CD8-positive, alpha-beta memory T cell (primary cell): Measurements from ENCODE around the gene LAMA2. TPM values are rescaled to one million over a fixed set of nuclear protein-coding genes. Genes with fewer than 3 reads are reported as not detected.
"Not testable (repeated sequence)": the region's sequence is repeated elsewhere in the genome, so short reads cannot be mapped to it uniquely, and the experiment has no call there.

Experiments
- CTCF ChIA-PET: fragments of 350-600 bp; sonication (Branson Sonifier 250); formaldehyde crosslinking; loops from one replicate; lab custom pipeline; 2021; ENCODE audit warnings: antibody characterized with exemption; lab: Charles Lee
- POLR2A ChIA-PET: fragments of 350-600 bp; sonication (Branson Sonifier 250); formaldehyde crosslinking; loops from one replicate; lab custom pipeline; 2021; ENCODE audit warnings: antibody characterized with exemption; lab: Charles Lee
- DNase-seq, 5 donors: peaks; one replicate each; pipeline versions ENCODE4 v3.0.0 to v3.0.0-alpha.2; 2020 to 2022; ENCODE audit warnings: mixed read lengths in 1 of 5
- H3K27ac ChIP-seq: one replicate; pipeline ENCODE4 v1.7.0; 2013; ENCODE audit warnings: low read depth, mild to moderate bottlenecking, low read length, moderate library complexity
- H3K27me3 ChIP-seq: 2 replicates; pipeline ENCODE4 v1.7.0; 2013; ENCODE audit warnings: low read length, mild to moderate bottlenecking; ENCODE audit not compliant: insufficient read depth, poor library complexity, severe bottlenecking
- H3K36me3 ChIP-seq: 2 replicates; pipeline ENCODE4 v1.7.0; 2013; ENCODE audit warnings: mild to moderate bottlenecking, low read length, moderate library complexity; ENCODE audit not compliant: insufficient read depth
- H3K4me1 ChIP-seq: 2 replicates; pipeline ENCODE4 v1.7.0; 2013; ENCODE audit warnings: mild to moderate bottlenecking, low read length, moderate library complexity; ENCODE audit not compliant: insufficient read depth
- H3K4me3 ChIP-seq: 2 replicates; pipeline ENCODE4 v1.7.0; 2013; ENCODE audit warnings: mild to moderate bottlenecking, low read length
- H3K9me3 ChIP-seq: 2 replicates; pipeline ENCODE4 v1.7.0; 2013; ENCODE audit warnings: mild to moderate bottlenecking, low read length
- H3K27ac Mint-ChIP-seq, 8 donors: one replicate each; pipeline ENCODE4 v1.8.0; 2020 to 2021; ENCODE audit warnings: mixed read lengths in 8 of 8, mild to moderate bottlenecking in 6 of 8, inconsistent platforms in 3 of 8, moderate library complexity in 3 of 8
- H3K27me3 Mint-ChIP-seq, 2 donors: one replicate each; pipeline ENCODE4 v1.8.0; 2020 to 2021; ENCODE audit warnings: mixed read lengths in 2 of 2, mild to moderate bottlenecking in 1 of 2, moderate library complexity in 1 of 2
- H3K36me3 Mint-ChIP-seq, 3 donors: one replicate each; pipeline ENCODE4 v1.8.0; 2020 to 2021; ENCODE audit warnings: mixed read lengths in 3 of 3, inconsistent platforms in 1 of 3, mild to moderate bottlenecking in 1 of 3
- H3K4me1 Mint-ChIP-seq, 3 donors: one replicate each; pipeline ENCODE4 v1.8.0; 2020 to 2021; ENCODE audit warnings: mixed read lengths in 3 of 3, inconsistent platforms in 1 of 3, mild to moderate bottlenecking in 1 of 3
- H3K4me3 Mint-ChIP-seq, 7 donors: one replicate each; pipeline ENCODE4 v1.8.0; 2020 to 2021; ENCODE audit warnings: mixed read lengths in 7 of 7, mild to moderate bottlenecking in 6 of 7, moderate library complexity in 4 of 7, inconsistent platforms in 2 of 7
- H3K9me3 Mint-ChIP-seq, 5 donors: one replicate each; pipeline ENCODE4 v1.8.0; 2020 to 2022; ENCODE audit warnings: mixed read lengths in 5 of 5, mild to moderate bottlenecking in 3 of 5, moderate library complexity in 2 of 5, inconsistent platforms in 1 of 5
- polyA plus RNA-seq: library from polyadenylated mRNA; unstranded; fragments of 300-500 nt; fragmentation: Illumina TruSeq; gene quantifications from one replicate; pipeline ENCODE4 v1.2.3, GENCODE V29; 2021
- total RNA-seq, 2 experiments: library from RNA; stranded (reverse); gene quantifications; one replicate each; pipeline ENCODE4 v1.2.3, GENCODE V29; 2021

LAMA2 gene
- total and polyA plus RNA-seq, 3 experiments from 2014 or later, result 0.09 to 0.96 (median 0.45) TPM

DNA sequence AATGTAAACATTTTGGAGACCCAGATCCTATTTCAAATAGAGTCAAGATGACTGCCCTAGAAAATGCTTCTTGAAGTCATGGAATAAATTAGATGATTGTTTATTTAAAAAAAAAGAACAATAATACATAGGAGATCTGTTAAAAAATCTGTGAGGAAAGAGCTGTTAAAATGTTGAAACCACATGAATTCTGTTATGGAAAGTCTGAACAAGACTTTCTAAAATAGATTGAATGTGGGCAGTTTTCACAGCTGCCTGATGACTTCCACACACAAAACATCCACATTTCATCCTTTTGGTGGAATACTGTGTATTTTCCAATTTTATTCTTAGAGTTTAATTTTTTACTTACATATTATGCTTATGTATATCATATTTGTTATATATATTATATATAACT, 186.1 kb downstream of the LAMA2 start:
- H3K4me1 Mint-ChIP-seq, result no peaks in the 10 kb centered on the region
- no peaks in the 10 kb centered on the region for H3K36me3 Mint-ChIP-seq
- no peak overlapping the region for H3K4me3 Mint-ChIP-seq
- Histone ChIP-seq H3K27ac (no peak overlapping the region), H3K4me1 (no peaks in the 10 kb centered on the region), H3K27me3 (no peaks in the 10 kb centered on the region), H3K4me3 (no peak overlapping the region), H3K9me3 (no peaks in the 10 kb centered on the region), H3K36me3 (no peaks in the 10 kb centered on the region)
- ChIA-PET POLR2A (no interaction called here), CTCF (no interaction called here)
- no peak overlapping the region for H3K27ac Mint-ChIP-seq
- no peak for DNase-seq
- H3K9me3 Mint-ChIP-seq, result peaks cover 0 to 5% (median 0%) of the 10 kb centered on the region in 5 donors
- H3K27me3 Mint-ChIP-seq, result peaks cover 2 to 5% of the 10 kb centered on the region in 2 donors

DNA sequence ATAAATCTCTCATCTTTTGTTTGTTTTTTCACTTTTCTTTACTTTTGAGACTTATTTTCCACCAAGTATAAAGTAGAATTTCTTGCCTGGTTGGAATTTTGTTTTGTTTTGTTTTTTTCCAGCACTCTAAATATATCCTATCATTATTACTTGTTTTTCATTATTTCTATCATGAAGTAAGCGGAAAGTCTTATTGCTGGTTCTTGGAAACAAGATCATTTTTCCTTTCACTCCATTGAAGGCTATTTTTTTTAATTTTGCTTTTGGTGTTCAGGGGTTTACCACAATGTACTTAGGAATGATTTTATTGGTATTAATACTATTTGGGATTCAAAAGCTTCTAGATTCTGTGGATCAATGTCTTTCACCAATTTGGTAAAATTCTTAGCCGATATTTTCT, 190.1 kb downstream of the LAMA2 start:
- Histone ChIP-seq H3K27ac (no peak overlapping the region), H3K4me3 (no peak overlapping the region), H3K9me3 (no peaks in the 10 kb centered on the region), H3K36me3 (no peaks in the 10 kb centered on the region), H3K4me1 (no peaks in the 10 kb centered on the region), H3K27me3 (no peaks in the 10 kb centered on the region)
- H3K4me3 Mint-ChIP-seq, result no peak overlapping the region
- no peak overlapping the region for H3K27ac Mint-ChIP-seq
- ChIA-PET CTCF (no interaction called here), POLR2A (no interaction called here)
- H3K9me3 Mint-ChIP-seq, result peaks cover 0 to 4% (median 0%) of the 10 kb centered on the region in 5 donors
- no peak for DNase-seq
- no peaks in the 10 kb centered on the region for H3K4me1 Mint-ChIP-seq
- peaks cover 2 to 15% of the 10 kb centered on the region in 2 donors for H3K27me3 Mint-ChIP-seq
- no peaks in the 10 kb centered on the region for H3K36me3 Mint-ChIP-seq

DNA sequence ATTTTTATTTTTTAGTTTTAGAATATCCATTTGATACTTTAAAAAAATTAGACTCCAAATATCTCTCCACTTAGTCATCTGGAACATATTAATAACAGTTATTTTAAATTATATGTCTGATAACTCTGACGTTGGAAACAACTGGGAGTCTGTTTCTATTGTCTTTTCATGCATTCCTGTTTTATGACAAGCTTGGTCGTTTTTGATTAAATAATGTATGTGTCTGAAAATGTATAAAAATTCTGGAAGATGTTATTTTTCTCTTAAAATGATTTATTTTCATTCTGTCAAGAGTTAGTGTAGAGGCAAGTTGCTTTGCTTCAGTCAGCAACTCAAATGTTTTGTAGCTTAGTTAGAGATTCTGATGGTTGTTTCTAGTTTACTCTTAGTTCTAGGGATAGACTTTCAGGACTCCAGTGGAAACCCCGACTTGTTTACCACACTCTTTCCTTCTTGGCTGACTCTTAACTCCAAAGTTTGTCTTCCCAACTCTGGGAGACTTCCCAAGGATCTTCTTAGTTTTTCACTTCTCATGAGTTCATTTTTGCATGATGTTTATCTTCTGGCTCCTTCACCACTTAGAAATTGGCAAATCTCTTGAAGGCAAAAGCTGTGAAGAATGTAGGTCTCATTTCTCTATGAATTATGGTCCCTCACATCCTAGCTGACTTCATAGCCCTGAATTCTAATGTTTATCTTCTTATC, 190.9 kb downstream of the LAMA2 start:
- Histone ChIP-seq H3K27me3 (no peaks in the 10 kb centered on the region), H3K36me3 (no peaks in the 10 kb centered on the region), H3K4me1 (no peaks in the 10 kb centered on the region), H3K4me3 (no peak overlapping the region), H3K27ac (no peak overlapping the region), H3K9me3 (no peaks in the 10 kb centered on the region)
- Mint-ChIP-seq H3K27ac (no peak overlapping the region), H3K36me3 (no peaks in the 10 kb centered on the region), H3K4me3 (no peak overlapping the region), H3K27me3 (peaks cover 2 to 15% of the 10 kb centered on the region in 2 donors), H3K4me1 (no peaks in the 10 kb centered on the region), H3K9me3 (peaks cover 0 to 4% (median 0%) of the 10 kb centered on the region in 5 donors)
- DNase-seq, result no peak
- POLR2A ChIA-PET, result no interaction called here
- CTCF ChIA-PET, result no interaction called here

DNA sequence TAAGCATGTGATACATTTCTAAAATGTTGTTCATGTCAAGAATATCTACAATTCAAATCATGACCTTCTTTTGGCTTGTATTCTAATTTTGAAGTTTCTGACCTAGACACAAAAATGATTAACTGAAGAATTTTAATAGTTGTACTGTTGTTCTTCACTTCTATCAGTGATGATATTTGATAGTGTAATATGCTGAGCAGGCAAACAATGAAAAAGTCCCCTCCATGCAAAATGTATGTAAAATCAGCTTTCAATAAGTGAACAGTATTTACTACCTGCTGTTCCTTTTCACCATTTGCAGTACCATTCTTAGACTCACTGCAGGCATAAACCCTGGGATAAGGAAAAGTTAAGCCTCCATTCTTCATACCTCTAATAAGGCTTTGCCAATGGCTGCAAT, 201.5 kb downstream of the LAMA2 start:
- H3K9me3 ChIP-seq, result no peaks in the 10 kb centered on the region
- no peaks in the 10 kb centered on the region for H3K36me3 Mint-ChIP-seq
- H3K4me3 Mint-ChIP-seq, result no peak overlapping the region
- no peak overlapping the region for H3K27ac ChIP-seq
- H3K4me1 ChIP-seq, result no peaks in the 10 kb centered on the region
- peaks cover 0 to 5% (median 0%) of the 10 kb centered on the region in 5 donors for H3K9me3 Mint-ChIP-seq
- no peaks in the 10 kb centered on the region for H3K27me3 ChIP-seq
- ChIA-PET CTCF (no interaction called here), POLR2A (no interaction called here)
- no peak overlapping the region for H3K4me3 ChIP-seq
- H3K36me3 ChIP-seq, result no peaks in the 10 kb centered on the region
- H3K27ac Mint-ChIP-seq, result no peak overlapping the region
- H3K27me3 Mint-ChIP-seq, result no peaks in the 10 kb centered on the region
- no peaks in the 10 kb centered on the region for H3K4me1 Mint-ChIP-seq
- no peak for DNase-seq

DNA sequence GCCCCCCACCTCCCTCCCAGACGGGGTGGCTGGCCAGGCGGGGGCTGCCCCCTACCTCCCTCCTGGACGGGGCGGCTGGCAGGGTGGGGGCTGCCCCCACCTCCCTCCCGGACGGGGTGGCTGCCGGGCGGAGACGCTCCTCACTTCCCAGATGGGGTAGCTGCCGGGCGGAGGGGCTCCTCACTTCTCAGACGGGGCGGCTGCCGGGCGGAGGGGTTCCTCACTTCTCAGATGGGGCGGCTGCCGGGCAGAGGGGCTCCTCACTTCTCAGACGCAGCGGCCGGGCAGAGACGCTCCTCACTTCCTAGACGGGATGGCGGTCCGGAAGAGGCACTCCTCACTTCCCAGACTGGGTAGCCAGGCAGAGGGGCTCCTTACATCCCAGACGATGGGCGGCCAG, 205.5 kb downstream of the LAMA2 start:
- H3K27ac Mint-ChIP-seq, H3K36me3 Mint-ChIP-seq, H3K4me1 ChIP-seq, DNase-seq, H3K4me3 Mint-ChIP-seq, H3K9me3 Mint-ChIP-seq, H3K36me3 ChIP-seq, H3K27ac ChIP-seq, H3K27me3 ChIP-seq, H3K4me1 Mint-ChIP-seq, H3K9me3 ChIP-seq, POLR2A ChIA-PET, H3K4me3 ChIP-seq, CTCF ChIA-PET, H3K27me3 Mint-ChIP-seq: not testable (repeated sequence)

DNA sequence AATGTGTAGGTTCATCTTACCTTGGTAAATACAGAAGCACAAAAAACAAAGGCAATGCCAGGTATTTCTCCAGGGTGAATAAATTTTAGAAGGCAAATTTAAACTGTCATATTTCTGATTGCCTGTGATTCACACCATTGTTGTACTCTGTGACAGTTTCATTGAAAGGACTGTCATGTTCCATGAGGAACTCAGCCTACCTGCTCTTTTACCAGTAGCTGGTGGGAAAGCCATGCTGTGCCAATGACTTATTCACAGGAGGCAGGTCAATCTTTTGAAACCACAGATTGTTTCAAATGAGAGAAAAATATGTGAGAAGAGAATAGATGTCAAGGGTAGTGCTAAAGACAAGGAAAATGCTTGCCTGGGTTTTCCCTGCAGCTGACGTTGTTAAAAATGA, 206.4 kb downstream of the LAMA2 start:
- no peaks in the 10 kb centered on the region for H3K4me1 Mint-ChIP-seq

DNA sequence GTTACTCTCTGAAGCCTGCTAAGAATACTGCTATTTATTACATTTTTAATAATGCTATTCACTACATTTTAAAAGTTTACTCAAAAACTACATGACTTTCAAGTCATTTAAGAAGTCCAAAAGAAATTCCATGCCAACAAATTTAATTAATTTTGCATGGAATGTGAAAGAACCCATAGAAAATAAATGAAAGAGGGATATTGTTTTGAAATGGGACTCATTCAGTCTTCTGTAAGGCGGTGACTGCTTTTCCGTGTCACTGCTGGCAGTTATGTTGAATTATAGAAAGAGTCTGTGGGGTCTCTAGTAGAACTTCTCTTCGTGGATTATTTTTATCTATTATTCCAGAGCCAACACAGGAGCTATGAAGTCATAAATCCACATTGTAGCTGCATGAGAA, 211.2 kb downstream of the LAMA2 start:
- Mint-ChIP-seq H3K4me3 (no peak overlapping the region), H3K36me3 (no peaks in the 10 kb centered on the region), H3K27me3 (peaks cover 0 to 5% of the 10 kb centered on the region in 2 donors), H3K9me3 (no peaks in the 10 kb centered on the region), H3K4me1 (no peaks in the 10 kb centered on the region), H3K27ac (no peak overlapping the region)
- POLR2A ChIA-PET, result no interaction called here
- no peak overlapping the region for H3K4me3 ChIP-seq
- H3K27me3 ChIP-seq, result no peaks in the 10 kb centered on the region
- no peak overlapping the region for H3K27ac ChIP-seq
- H3K9me3 ChIP-seq, result no peaks in the 10 kb centered on the region
- no peak for DNase-seq
- no peaks in the 10 kb centered on the region for H3K4me1 ChIP-seq
- H3K36me3 ChIP-seq, result no peaks in the 10 kb centered on the region
- CTCF ChIA-PET, result no interaction called here

More for the DNA sequence above, 206.4 kb downstream of the LAMA2 start:
- Mint-ChIP-seq H3K27me3 (peaks cover 0 to 2% of the 10 kb centered on the region in 2 donors), H3K9me3 (peaks cover 0 to 2% (median 0%) of the 10 kb centered on the region in 5 donors), H3K36me3 (no peaks in the 10 kb centered on the region), H3K4me3 (no peak overlapping the region), H3K27ac (no peak overlapping the region)
- Histone ChIP-seq H3K27me3 (no peaks in the 10 kb centered on the region), H3K9me3 (no peaks in the 10 kb centered on the region), H3K27ac (no peak overlapping the region), H3K36me3 (no peaks in the 10 kb centered on the region), H3K4me3 (no peak overlapping the region), H3K4me1 (no peaks in the 10 kb centered on the region)
- ChIA-PET POLR2A (no interaction called here), CTCF (no interaction called here)
- no peak for DNase-seq

DNA sequence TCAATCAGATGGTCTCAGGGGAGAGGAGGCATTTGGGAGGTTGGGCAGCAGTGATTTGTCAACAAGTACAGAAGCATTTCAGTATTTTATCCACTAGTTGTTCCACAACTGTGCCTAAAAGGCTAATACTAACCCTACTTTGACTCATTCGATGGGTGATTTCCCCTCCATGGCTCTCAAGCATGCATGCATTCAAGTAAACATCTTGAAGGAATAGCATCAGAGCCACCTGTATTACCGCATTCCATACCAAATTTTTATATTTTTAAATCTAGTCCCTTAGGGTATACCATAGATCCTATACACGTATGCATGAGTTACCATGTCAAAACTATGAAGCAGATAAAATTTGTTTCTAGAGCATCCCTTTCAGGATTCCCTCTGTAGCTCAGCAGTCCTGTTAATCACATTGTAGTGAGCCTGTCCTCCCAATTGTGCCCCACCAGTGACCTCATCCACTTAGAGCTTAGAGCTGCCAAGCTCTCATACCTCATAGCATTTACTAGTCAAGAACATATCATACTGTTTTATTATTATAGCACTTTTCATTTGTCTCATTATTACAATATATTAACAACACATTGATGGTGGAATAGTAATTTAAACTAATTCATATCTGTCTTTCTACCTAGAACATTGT, 213.8 kb downstream of the LAMA2 start:
- Histone ChIP-seq H3K27me3 (no peaks in the 10 kb centered on the region), H3K4me1 (no peaks in the 10 kb centered on the region), H3K4me3 (no peak overlapping the region), H3K27ac (no peak overlapping the region), H3K36me3 (no peaks in the 10 kb centered on the region), H3K9me3 (no peaks in the 10 kb centered on the region)
- H3K27me3 Mint-ChIP-seq, result peaks cover 0 to 5% of the 10 kb centered on the region in 2 donors
- H3K36me3 Mint-ChIP-seq, result no peaks in the 10 kb centered on the region
- ChIA-PET POLR2A (no interaction called here), CTCF (no interaction called here)
- no peak overlapping the region for H3K27ac Mint-ChIP-seq
- no peaks in the 10 kb centered on the region for H3K4me1 Mint-ChIP-seq
- no peaks in the 10 kb centered on the region for H3K9me3 Mint-ChIP-seq
- DNase-seq, result no peak
- no peak overlapping the region for H3K4me3 Mint-ChIP-seq
